Stomach smooth muscle (tissue), 2 donors: ENCODE data around the gene MMP15.
"Not testable (repeated sequence)": the region's sequence is repeated elsewhere in the genome, so short reads cannot be mapped to it uniquely, and the experiment has no call there.

Experiments
- H3K27ac ChIP-seq: one replicate; pipeline ENCODE4 v1.7.0; 2013; ENCODE audit warnings: mild to moderate bottlenecking, low read length, inconsistent platforms
- H3K27me3 ChIP-seq, 2 donors: one replicate each; pipeline ENCODE4 v1.7.0; 2013; ENCODE audit warnings: low read length in 2 of 2; ENCODE audit not compliant: insufficient read depth in 2 of 2, control insufficient read depth in 1 of 2
- H3K36me3 ChIP-seq, 2 donors: one replicate each; pipeline ENCODE4 v1.7.0; 2013; ENCODE audit warnings: low read length in 2 of 2; ENCODE audit not compliant: control insufficient read depth in 2 of 2, insufficient read depth in 2 of 2
- H3K4me1 ChIP-seq: one replicate; pipeline ENCODE4 v1.7.0; 2013; ENCODE audit warnings: low read length; ENCODE audit not compliant: control insufficient read depth, insufficient read depth
- H3K4me3 ChIP-seq, 2 donors: one replicate each; pipeline ENCODE4 v1.7.0; 2013; ENCODE audit warnings: low read length in 2 of 2
- H3K9ac ChIP-seq, 2 donors: one replicate each; pipeline ENCODE4 v1.7.0; 2013; ENCODE audit warnings: low read length in 2 of 2, mild to moderate bottlenecking in 1 of 2
- H3K9me3 ChIP-seq, 2 donors: one replicate each; pipeline ENCODE4 v1.7.0; 2013; ENCODE audit warnings: low read length in 2 of 2; ENCODE audit not compliant: control insufficient read depth in 2 of 2
- donor health status: healthy.
- donor health status: Pancreatic carcinoma.

The MMP15 gene

DNA sequence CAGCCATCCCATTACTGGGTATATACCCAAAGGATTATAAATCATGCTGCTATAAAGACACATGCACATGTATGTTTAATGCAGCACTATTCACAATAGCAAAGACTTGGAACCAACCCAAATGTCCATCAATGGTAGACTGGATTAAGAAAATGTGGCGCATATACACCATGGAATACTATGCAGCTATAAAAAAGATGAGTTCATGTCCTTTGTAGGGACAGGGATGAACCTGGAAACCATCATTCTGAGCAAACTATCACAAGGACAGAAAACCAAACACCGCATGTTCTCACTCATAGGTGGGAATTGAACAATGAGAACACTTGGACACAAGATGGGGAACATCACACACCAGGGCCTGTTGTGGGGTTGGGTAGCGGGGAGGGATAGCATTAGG, 64.8 kb downstream of the MMP15 start:
- not testable (repeated sequence) for H3K4me3 ChIP-seq, H3K27me3 ChIP-seq, H3K36me3 ChIP-seq, H3K9me3 ChIP-seq, H3K27ac ChIP-seq, H3K4me1 ChIP-seq, H3K9ac ChIP-seq

DNA sequence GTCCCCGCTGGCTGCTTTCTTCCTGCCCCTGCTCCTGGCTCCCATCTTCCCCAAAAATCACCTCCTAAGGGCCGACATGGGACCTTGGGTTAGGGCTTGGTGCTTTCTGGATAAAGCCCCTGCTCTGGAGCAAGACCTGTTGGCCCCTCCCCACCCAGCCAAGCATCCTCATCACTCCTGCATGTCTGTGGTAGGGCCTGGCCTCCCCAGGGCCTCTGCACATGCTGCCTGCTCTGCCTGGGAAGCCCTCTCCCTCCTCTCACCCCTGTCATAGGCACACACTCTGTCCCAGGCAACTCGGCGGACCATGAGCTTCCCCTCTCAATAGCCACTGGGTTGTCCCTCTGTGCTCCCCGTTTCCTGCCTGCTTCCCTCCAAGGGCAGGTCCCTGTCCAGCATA, 68.5 kb downstream of the MMP15 start:
- no peak overlapping the region for H3K27ac ChIP-seq
- H3K4me3 ChIP-seq = no peak overlapping the region
- no peaks in the 10 kb centered on the region for H3K9me3 ChIP-seq
- H3K36me3 ChIP-seq = no peaks in the 10 kb centered on the region
- peaks cover 6% of the 10 kb centered on the region for H3K4me1 ChIP-seq
- H3K27me3 ChIP-seq = no peaks in the 10 kb centered on the region
- no peak overlapping the region for H3K9ac ChIP-seq

DNA sequence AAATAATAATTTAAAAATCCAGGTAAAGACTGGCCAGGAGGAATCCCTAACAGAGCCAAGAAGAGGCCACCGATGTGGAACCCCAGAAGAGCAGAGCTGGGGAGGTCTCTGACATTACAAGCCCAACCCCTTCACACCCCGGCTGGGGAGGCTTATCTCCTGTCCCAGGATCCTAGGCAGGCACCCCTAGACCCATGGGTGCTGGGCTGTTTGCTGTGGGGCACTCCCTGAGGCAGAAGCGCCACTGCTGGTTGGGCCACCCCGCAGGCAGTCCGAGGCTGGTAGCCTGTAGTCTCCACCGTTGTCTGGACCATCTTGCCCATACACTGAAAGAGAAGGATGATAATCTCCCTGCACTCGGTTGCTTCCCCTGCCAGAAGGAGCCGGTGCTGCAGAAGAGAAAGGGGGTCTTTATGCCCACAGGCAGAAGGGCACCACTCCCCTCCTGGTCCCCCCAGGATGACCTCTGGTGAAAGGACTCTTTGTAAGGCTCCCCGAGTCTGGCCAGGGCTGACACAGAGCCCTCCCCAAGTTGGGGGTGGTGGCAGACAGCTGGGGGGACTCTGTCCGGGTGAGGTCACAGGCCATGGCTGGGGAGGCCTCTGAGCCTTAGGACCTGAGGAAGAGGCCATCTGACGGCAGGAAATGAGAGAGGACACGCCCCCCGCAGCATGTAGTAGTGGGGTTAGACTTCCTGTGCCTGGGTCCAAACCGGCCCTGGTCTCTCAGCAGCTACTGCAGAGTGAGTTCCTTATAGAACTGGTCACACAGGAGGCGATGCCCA, 69.4 kb downstream of the MMP15 start:
- no peak overlapping the region for H3K9ac ChIP-seq
- no peaks in the 10 kb centered on the region for H3K36me3 ChIP-seq
- no peaks in the 10 kb centered on the region for H3K9me3 ChIP-seq
- H3K27me3 ChIP-seq = no peaks in the 10 kb centered on the region
- no peak overlapping the region for H3K4me3 ChIP-seq
- H3K4me1 ChIP-seq = peaks cover 6% of the 10 kb centered on the region
- H3K27ac ChIP-seq = no peak overlapping the region

DNA sequence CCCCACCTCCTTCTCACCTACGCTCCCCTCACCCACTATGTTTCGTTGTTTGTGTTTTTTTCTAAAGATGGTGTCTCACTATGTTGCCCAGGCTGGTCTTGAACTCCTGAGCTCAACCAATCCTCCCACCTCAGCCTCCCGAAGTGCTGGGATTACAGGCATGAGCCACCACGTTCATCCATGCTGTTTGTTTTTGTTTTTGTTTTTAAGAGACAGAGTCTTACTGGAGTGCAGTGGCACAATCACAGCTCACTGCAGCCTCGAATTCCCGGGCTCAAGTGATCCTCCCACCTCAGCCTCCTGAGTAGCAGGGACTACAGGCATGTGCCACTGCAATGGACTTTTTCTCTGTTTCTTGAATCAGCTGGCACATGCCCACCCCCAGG, 70.0 kb downstream of the MMP15 start:
- H3K27ac ChIP-seq, H3K4me3 ChIP-seq, H3K36me3 ChIP-seq, H3K4me1 ChIP-seq, H3K27me3 ChIP-seq, H3K9ac ChIP-seq, H3K9me3 ChIP-seq: not testable (repeated sequence)

DNA sequence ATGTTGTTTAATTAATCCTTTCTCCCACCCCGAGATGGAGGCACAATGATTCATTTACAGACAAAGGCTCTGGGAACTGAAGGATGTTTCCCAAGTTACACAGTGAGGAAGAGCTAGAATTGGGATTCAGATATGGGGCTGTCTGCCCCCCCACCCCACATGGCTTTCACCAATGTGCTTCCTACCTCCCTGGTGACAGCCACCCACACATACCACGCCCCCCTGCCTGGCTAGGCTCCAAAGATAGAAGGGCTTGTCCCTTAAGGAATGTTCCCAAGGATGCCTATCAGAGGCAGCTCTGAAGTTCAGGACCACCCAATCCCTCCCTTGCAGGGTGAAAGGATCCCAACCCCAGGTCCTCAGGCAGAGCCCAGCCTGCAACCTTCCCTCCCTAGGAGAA, 70.7 kb downstream of the MMP15 start:
- Histone ChIP-seq H3K27me3 (no peaks in the 10 kb centered on the region), H3K36me3 (no peaks in the 10 kb centered on the region), H3K9ac (no peak overlapping the region), H3K9me3 (no peaks in the 10 kb centered on the region), H3K4me1 (peaks cover 6% of the 10 kb centered on the region), H3K27ac (no peak overlapping the region), H3K4me3 (no peak overlapping the region)
